Ishikawa (cell line): ENCODE measurements around the gene SHC1.

ENCODE experiments used
- CREB1 ChIP-seq: IDR thresholded peaks from 2 replicates; pipeline ENCODE4 v1.6.1; 2012; ENCODE audit warnings: low read depth
- EP300 ChIP-seq: IDR thresholded peaks from 2 replicates; pipeline ENCODE4 v1.6.1; 2012; ENCODE audit warnings: borderline replicate concordance
- FOXM1 ChIP-seq: IDR thresholded peaks from 2 replicates; pipeline ENCODE4 v1.6.1; 2012; ENCODE audit warnings: low read depth, borderline replicate concordance
- TAF1 ChIP-seq: IDR thresholded peaks from 2 replicates; pipeline ENCODE4 v1.6.1; 2012; ENCODE audit warnings: low read depth, mild to moderate bottlenecking
- TCF12 ChIP-seq: IDR thresholded peaks from 2 replicates; pipeline ENCODE4 v1.6.1; 2012; ENCODE audit warnings: low read depth
- YY1 ChIP-seq: IDR thresholded peaks from 2 replicates; pipeline ENCODE4 v1.6.1; 2012; ENCODE audit warnings: low read depth
- TF ChIP-seq, protein P1 (sequence below): IDR thresholded peaks from 2 replicates; pipeline ENCODE4 v1.6.1; 2012; ENCODE audit warnings: low read depth, mild to moderate bottlenecking
- TF ChIP-seq, protein P2 (sequence below): IDR thresholded peaks from 2 replicates; pipeline ENCODE4 v1.6.1; 2012
- TF ChIP-seq, protein P3 (sequence below): IDR thresholded peaks from 2 replicates; pipeline ENCODE4 v1.6.1; 2012

DNA sequence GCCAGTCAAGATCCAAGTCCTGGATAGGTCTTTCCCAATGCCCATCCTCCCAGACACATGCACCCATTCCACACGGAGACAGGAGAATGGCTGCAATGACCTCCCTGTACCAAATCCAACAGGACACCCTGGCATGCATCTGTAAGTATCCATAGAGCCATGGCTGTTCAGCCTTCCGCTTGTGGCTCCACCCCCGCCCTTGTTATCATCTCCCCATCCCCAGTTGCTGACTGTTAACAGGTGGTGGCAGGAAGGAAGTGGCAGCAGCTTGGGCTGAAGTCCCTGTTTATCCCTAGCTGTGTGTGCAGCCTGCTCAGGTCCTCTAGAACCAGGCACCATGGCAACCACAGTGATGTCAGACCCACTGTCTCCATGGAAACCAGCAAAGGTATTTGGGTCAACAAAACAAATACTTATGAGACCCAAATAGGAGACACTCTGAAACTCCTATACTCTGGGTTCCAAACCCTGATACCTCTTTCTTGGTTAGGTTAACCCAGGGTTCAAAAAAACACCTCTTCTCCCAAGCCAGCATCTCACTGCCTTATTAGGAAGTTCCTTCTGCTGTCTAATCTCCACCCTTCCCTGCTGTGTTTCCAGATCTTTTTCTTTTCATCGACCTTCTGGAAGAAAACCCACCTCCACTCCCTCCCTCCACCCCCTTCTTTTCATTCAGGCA, 15.4 kb downstream of the SHC1 start:
- TF ChIP-seq EP300, result no peak
- no peak for TF ChIP-seq YY1
- no peak for TF ChIP-seq FOXM1
- TF ChIP-seq, protein P1, sequence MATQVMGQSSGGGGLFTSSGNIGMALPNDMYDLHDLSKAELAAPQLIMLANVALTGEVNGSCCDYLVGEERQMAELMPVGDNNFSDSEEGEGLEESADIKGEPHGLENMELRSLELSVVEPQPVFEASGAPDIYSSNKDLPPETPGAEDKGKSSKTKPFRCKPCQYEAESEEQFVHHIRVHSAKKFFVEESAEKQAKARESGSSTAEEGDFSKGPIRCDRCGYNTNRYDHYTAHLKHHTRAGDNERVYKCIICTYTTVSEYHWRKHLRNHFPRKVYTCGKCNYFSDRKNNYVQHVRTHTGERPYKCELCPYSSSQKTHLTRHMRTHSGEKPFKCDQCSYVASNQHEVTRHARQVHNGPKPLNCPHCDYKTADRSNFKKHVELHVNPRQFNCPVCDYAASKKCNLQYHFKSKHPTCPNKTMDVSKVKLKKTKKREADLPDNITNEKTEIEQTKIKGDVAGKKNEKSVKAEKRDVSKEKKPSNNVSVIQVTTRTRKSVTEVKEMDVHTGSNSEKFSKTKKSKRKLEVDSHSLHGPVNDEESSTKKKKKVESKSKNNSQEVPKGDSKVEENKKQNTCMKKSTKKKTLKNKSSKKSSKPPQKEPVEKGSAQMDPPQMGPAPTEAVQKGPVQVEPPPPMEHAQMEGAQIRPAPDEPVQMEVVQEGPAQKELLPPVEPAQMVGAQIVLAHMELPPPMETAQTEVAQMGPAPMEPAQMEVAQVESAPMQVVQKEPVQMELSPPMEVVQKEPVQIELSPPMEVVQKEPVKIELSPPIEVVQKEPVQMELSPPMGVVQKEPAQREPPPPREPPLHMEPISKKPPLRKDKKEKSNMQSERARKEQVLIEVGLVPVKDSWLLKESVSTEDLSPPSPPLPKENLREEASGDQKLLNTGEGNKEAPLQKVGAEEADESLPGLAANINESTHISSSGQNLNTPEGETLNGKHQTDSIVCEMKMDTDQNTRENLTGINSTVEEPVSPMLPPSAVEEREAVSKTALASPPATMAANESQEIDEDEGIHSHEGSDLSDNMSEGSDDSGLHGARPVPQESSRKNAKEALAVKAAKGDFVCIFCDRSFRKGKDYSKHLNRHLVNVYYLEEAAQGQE, result no peak
- no peak for TF ChIP-seq TCF12
- TF ChIP-seq, protein P2, sequence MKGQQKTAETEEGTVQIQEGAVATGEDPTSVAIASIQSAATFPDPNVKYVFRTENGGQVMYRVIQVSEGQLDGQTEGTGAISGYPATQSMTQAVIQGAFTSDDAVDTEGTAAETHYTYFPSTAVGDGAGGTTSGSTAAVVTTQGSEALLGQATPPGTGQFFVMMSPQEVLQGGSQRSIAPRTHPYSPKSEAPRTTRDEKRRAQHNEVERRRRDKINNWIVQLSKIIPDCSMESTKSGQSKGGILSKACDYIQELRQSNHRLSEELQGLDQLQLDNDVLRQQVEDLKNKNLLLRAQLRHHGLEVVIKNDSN, result no peak
- TF ChIP-seq TAF1, result no peak
- TF ChIP-seq, protein P3, sequence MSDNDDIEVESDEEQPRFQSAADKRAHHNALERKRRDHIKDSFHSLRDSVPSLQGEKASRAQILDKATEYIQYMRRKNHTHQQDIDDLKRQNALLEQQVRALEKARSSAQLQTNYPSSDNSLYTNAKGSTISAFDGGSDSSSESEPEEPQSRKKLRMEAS, result no peak
- TF ChIP-seq CREB1, result no peak
